Measurements from ENCODE around the gene JADE3.
A peak's percentile ranks its signal among the peaks of the same experiment; 100 is the strongest.
"Not testable (repeated sequence)": the region's sequence is repeated elsewhere in the genome, so short reads cannot be mapped to it uniquely, and the experiment has no call there.

Gene JADE3

GRCh38 chrX:46953137-46953527 lies 40.9 kb downstream of the JADE3 start:
- DNase-seq (ENCODE audit: low read depth), result peak; percentile 39

GRCh38 chrX:46953597-46953996 lies 41.4 kb downstream of the JADE3 start:
- no peak for TF ChIP-seq CTCF (IDR thresholded peaks at IDR 0.05; ENCODE audit: low read depth, low read length, missing control alignments)
- in situ Hi-C loops (cut with HindIII; ENCODE audit: low sequenced_read_pairs), result no loop called here
- no peak overlapping the region for H3K4me3 ChIP-seq (ENCODE audit: low read depth, low read length)
- DNase-seq (ENCODE audit: low read depth), result no peak

More at GRCh38 chrX:46953137-46953527, 40.9 kb downstream of the JADE3 start:
- TF ChIP-seq CTCF (IDR thresholded peaks at IDR 0.05; ENCODE audit: low read depth, low read length, missing control alignments), result no peak
- H3K4me3 ChIP-seq (ENCODE audit: low read depth, low read length), result no peak overlapping the region
- in situ Hi-C loops (cut with HindIII; ENCODE audit: low sequenced_read_pairs), result no loop called here

GRCh38 chrX:46954716-46955115 lies 42.5 kb downstream of the JADE3 start:
- no peak overlapping the region for H3K4me3 ChIP-seq (ENCODE audit: low read depth, low read length)
- TF ChIP-seq CTCF (IDR thresholded peaks at IDR 0.05; ENCODE audit: low read depth, low read length, missing control alignments), result no peak
- in situ Hi-C loops (cut with HindIII; ENCODE audit: low sequenced_read_pairs), result no loop called here
- no peak for DNase-seq (ENCODE audit: low read depth)

GRCh38 chrX:46956589-46956988 lies 44.4 kb downstream of the JADE3 start:
- in situ Hi-C loops (cut with HindIII; ENCODE audit: low sequenced_read_pairs); DNase-seq (ENCODE audit: low read depth); H3K4me3 ChIP-seq (ENCODE audit: low read depth, low read length): not testable (repeated sequence)

- in situ Hi-C loops (cut with HindIII; ENCODE audit: low sequenced_read_pairs), result no loop called here
- DNase-seq (ENCODE audit: low read depth), result no peak
These were observed 45.1 kb downstream of the JADE3 start for GRCh38 chrX:46957297-46957696.

GRCh38 chrX:46959101-46959500 lies 46.9 kb downstream of the JADE3 start:
- no peak overlapping the region for H3K4me3 ChIP-seq (ENCODE audit: low read depth, low read length)
- no peak for TF ChIP-seq CTCF (IDR thresholded peaks at IDR 0.05; ENCODE audit: low read depth, low read length, missing control alignments)
- no peak for DNase-seq (ENCODE audit: low read depth)
- in situ Hi-C loops (cut with HindIII; ENCODE audit: low sequenced_read_pairs), result no loop called here

More at GRCh38 chrX:46957297-46957696, 45.1 kb downstream of the JADE3 start:
- TF ChIP-seq CTCF (IDR thresholded peaks at IDR 0.05; ENCODE audit: low read depth, low read length, missing control alignments), result no peak
- no peak overlapping the region for H3K4me3 ChIP-seq (ENCODE audit: low read depth, low read length)

- no peak for TF ChIP-seq CTCF (IDR thresholded peaks at IDR 0.05; ENCODE audit: low read depth, low read length, missing control alignments)
- no peak overlapping the region for H3K4me3 ChIP-seq (ENCODE audit: low read depth, low read length)
- DNase-seq (ENCODE audit: low read depth), result no peak
- in situ Hi-C loops (cut with HindIII; ENCODE audit: low sequenced_read_pairs), result no loop called here
These were observed 47.9 kb downstream of the JADE3 start for GRCh38 chrX:46959985-46960700.
